ENCODE data around the gene VGF.
A peak's percentile ranks its signal among the peaks of the same experiment; 100 is the strongest.
"Not testable (repeated sequence)": the region's sequence is repeated elsewhere in the genome, so short reads cannot be mapped to it uniquely, and the experiment has no call there.

The VGF gene

GRCh38 chr7:101124376-101125056 is 40.9 kb downstream of the VGF start:
- Mint-ChIP-seq H3K36me3 (ENCODE audit: low read depth) (no peaks in the 10 kb centered on the region), H3K27me3 (peaks cover 51% of the 10 kb centered on the region), H3K27ac (peak overlapping the region; percentile 28), H3K4me3 (peak overlapping the region; percentile 9), H3K9me3 (no peaks in the 10 kb centered on the region), H3K4me1 (ENCODE audit: low read depth) (peaks cover 39% of the 10 kb centered on the region)

- H3K27me3 Mint-ChIP-seq: peaks cover 55% of the 10 kb centered on the region
- no peak overlapping the region for H3K27ac Mint-ChIP-seq
- no peaks in the 10 kb centered on the region for H3K9me3 Mint-ChIP-seq
- no peak overlapping the region for H3K4me3 Mint-ChIP-seq
- H3K36me3 Mint-ChIP-seq (ENCODE audit: low read depth): no peaks in the 10 kb centered on the region
- peaks cover 39% of the 10 kb centered on the region for H3K4me1 Mint-ChIP-seq (ENCODE audit: low read depth)
Observed at GRCh38 chr7:101123703-101124068, 41.7 kb downstream of the VGF start.

- H3K9me3 Mint-ChIP-seq: no peaks in the 10 kb centered on the region
- no peaks in the 10 kb centered on the region for H3K36me3 Mint-ChIP-seq (ENCODE audit: low read depth)
- no peak overlapping the region for H3K27ac Mint-ChIP-seq
- H3K27me3 Mint-ChIP-seq: peaks cover 52% of the 10 kb centered on the region
- H3K4me1 Mint-ChIP-seq (ENCODE audit: low read depth): peaks cover 39% of the 10 kb centered on the region
- no peak overlapping the region for H3K4me3 Mint-ChIP-seq
Observed at GRCh38 chr7:101122933-101123702, 42.3 kb downstream of the VGF start.

GRCh38 chr7:101121991-101122932 is 43.1 kb downstream of the VGF start:
- no peaks in the 10 kb centered on the region for H3K36me3 Mint-ChIP-seq (ENCODE audit: low read depth)
- peak overlapping the region; percentile 71 for H3K27ac Mint-ChIP-seq
- H3K9me3 Mint-ChIP-seq: no peaks in the 10 kb centered on the region
- peaks cover 37% of the 10 kb centered on the region for H3K4me1 Mint-ChIP-seq (ENCODE audit: low read depth)
- peaks cover 44% of the 10 kb centered on the region for H3K27me3 Mint-ChIP-seq
- peak overlapping the region; percentile 63 for H3K4me3 Mint-ChIP-seq

- not testable (repeated sequence) for H3K4me3 Mint-ChIP-seq; H3K27ac Mint-ChIP-seq; H3K36me3 Mint-ChIP-seq (ENCODE audit: low read depth); H3K9me3 Mint-ChIP-seq
- peaks cover 42% of the 10 kb centered on the region for H3K27me3 Mint-ChIP-seq
- peaks cover 31% of the 10 kb centered on the region for H3K4me1 Mint-ChIP-seq (ENCODE audit: low read depth)
Observed at GRCh38 chr7:101121631-101121990, 43.8 kb downstream of the VGF start.

GRCh38 chr7:101120315-101120714 is 45.1 kb downstream of the VGF start:
- Mint-ChIP-seq H3K27ac (no peak overlapping the region), H3K36me3 (ENCODE audit: low read depth) (no peaks in the 10 kb centered on the region), H3K9me3 (no peaks in the 10 kb centered on the region), H3K27me3 (peaks cover 36% of the 10 kb centered on the region), H3K4me1 (ENCODE audit: low read depth) (peaks cover 18% of the 10 kb centered on the region), H3K4me3 (no peak overlapping the region)

GRCh38 chr7:101119876-101120275 is 45.5 kb downstream of the VGF start:
- peaks cover 15% of the 10 kb centered on the region for H3K4me1 Mint-ChIP-seq (ENCODE audit: low read depth)
- H3K36me3 Mint-ChIP-seq (ENCODE audit: low read depth): no peaks in the 10 kb centered on the region
- no peak overlapping the region for H3K4me3 Mint-ChIP-seq
- H3K9me3 Mint-ChIP-seq: no peaks in the 10 kb centered on the region
- H3K27me3 Mint-ChIP-seq: peaks cover 35% of the 10 kb centered on the region
- H3K27ac Mint-ChIP-seq: no peak overlapping the region

- Mint-ChIP-seq H3K36me3 (ENCODE audit: low read depth) (no peaks in the 10 kb centered on the region), H3K9me3 (no peaks in the 10 kb centered on the region), H3K4me3 (no peak overlapping the region), H3K4me1 (ENCODE audit: low read depth) (peaks cover 9% of the 10 kb centered on the region), H3K27me3 (peaks cover 35% of the 10 kb centered on the region), H3K27ac (no peak overlapping the region)
Observed at GRCh38 chr7:101118856-101119255, 46.5 kb downstream of the VGF start.

- Mint-ChIP-seq H3K27me3 (peaks cover 18% of the 10 kb centered on the region), H3K4me1 (ENCODE audit: low read depth) (peaks cover 1% of the 10 kb centered on the region), H3K27ac (no peak overlapping the region), H3K36me3 (ENCODE audit: low read depth) (no peaks in the 10 kb centered on the region), H3K4me3 (no peak overlapping the region), H3K9me3 (no peaks in the 10 kb centered on the region)
Observed at GRCh38 chr7:101116898-101117297, 48.5 kb downstream of the VGF start.

GRCh38 chr7:101115215-101115614 is 50.2 kb downstream of the VGF start:
- no peaks in the 10 kb centered on the region for H3K36me3 Mint-ChIP-seq (ENCODE audit: low read depth)
- no peaks in the 10 kb centered on the region for H3K9me3 Mint-ChIP-seq
- no peak overlapping the region for H3K27ac Mint-ChIP-seq
- H3K4me3 Mint-ChIP-seq: no peak overlapping the region
- H3K27me3 Mint-ChIP-seq: peaks cover 10% of the 10 kb centered on the region
- H3K4me1 Mint-ChIP-seq (ENCODE audit: low read depth): no peaks in the 10 kb centered on the region

GRCh38 chr7:101114492-101114891 is 50.9 kb downstream of the VGF start:
- Mint-ChIP-seq H3K9me3 (no peaks in the 10 kb centered on the region), H3K4me3 (no peak overlapping the region), H3K27ac (no peak overlapping the region), H3K4me1 (ENCODE audit: low read depth) (no peaks in the 10 kb centered on the region), H3K36me3 (ENCODE audit: low read depth) (no peaks in the 10 kb centered on the region), H3K27me3 (peaks cover 3% of the 10 kb centered on the region)

- Mint-ChIP-seq H3K4me3 (no peak overlapping the region), H3K9me3 (no peaks in the 10 kb centered on the region), H3K4me1 (ENCODE audit: low read depth) (no peaks in the 10 kb centered on the region), H3K27me3 (peaks cover 1% of the 10 kb centered on the region), H3K36me3 (ENCODE audit: low read depth) (no peaks in the 10 kb centered on the region), H3K27ac (no peak overlapping the region)
Observed at GRCh38 chr7:101113836-101114235, 51.5 kb downstream of the VGF start.

GRCh38 chr7:101113140-101113539 is 52.2 kb downstream of the VGF start:
- H3K4me1 Mint-ChIP-seq (ENCODE audit: low read depth); H3K9me3 Mint-ChIP-seq; H3K27me3 Mint-ChIP-seq; H3K27ac Mint-ChIP-seq; H3K4me3 Mint-ChIP-seq; H3K36me3 Mint-ChIP-seq (ENCODE audit: low read depth): not testable (repeated sequence)

All from stimulated activated naive CD8-positive, alpha-beta T cell treated with anti-CD3 and anti-CD28 coated beads, Interleukin-15, Interleukin-2, amounts not matched to agents 100 ng/mL and 50 ng/mL, for 24 hours (primary cell).